ENCODE results near the gene AP5B1. TPM values are rescaled to one million over a fixed set of nuclear protein-coding genes. Genes with fewer than 3 reads are reported as not detected.

Gene AP5B1
- total and polyA plus RNA-seq, 8 donors, result 2.9 to 39.0 (median 3.8) TPM

DNA sequence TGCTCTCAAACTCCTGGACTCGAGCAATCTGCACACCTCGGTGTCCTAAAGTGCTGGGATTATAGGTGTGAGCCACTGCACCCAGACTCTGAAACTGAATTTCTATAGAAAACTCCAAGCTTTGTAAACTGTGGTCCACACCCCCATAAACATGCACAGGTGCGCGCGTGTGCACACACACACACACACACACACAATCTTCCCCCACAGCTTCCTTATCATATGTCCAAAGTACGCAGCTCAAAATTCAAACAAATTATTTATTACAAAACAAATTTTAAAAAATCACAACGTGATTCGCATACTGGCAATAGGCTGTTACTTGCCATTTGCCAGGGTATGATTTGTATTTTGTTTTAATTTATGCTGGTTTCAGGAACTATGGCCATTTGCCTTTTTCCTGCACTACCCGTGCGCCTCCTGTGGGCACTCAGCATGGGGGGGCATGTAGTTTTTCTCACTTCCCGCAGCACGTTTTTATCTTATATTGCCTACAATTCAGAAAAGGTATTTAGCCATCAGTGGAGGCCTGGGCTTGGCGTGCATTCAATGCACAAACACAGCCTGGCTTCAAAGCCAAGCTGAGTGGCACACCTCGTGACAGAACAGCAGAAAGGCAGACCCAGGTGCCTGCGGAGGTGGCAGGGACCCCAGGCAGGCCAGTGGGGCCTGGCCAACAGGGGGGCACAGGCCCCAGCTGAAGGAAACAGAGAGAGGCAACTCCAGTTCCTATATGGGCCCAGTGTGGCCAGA lies 42.2 kb upstream of the AP5B1 start:
- no peaks in the 10 kb centered on the region for H3K27me3 ChIP-seq
- no peaks in the 10 kb centered on the region for H3K36me3 ChIP-seq
- ATAC-seq (peak; percentile 45), DNase-seq (peak in 2 of 4 donors; percentile 47 to 59)
- no peaks in the 10 kb centered on the region for H3K4me1 ChIP-seq
- H3K4me3 ChIP-seq, result no peak overlapping the region
- TF ChIP-seq, protein P1, sequence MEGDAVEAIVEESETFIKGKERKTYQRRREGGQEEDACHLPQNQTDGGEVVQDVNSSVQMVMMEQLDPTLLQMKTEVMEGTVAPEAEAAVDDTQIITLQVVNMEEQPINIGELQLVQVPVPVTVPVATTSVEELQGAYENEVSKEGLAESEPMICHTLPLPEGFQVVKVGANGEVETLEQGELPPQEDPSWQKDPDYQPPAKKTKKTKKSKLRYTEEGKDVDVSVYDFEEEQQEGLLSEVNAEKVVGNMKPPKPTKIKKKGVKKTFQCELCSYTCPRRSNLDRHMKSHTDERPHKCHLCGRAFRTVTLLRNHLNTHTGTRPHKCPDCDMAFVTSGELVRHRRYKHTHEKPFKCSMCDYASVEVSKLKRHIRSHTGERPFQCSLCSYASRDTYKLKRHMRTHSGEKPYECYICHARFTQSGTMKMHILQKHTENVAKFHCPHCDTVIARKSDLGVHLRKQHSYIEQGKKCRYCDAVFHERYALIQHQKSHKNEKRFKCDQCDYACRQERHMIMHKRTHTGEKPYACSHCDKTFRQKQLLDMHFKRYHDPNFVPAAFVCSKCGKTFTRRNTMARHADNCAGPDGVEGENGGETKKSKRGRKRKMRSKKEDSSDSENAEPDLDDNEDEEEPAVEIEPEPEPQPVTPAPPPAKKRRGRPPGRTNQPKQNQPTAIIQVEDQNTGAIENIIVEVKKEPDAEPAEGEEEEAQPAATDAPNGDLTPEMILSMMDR (IDR thresholded peaks at IDR 0.05), result no peak
- H3K9me3 ChIP-seq, result no peaks in the 10 kb centered on the region
- no peak overlapping the region for H3K27ac ChIP-seq
- intact Hi-C loops (cut with DNase I), result loop anchor here in 1 of 2 donors (10.0 kb wide), 1 partner anchor 108 kb away; the partner anchor contains the start of gene KAT5

DNA sequence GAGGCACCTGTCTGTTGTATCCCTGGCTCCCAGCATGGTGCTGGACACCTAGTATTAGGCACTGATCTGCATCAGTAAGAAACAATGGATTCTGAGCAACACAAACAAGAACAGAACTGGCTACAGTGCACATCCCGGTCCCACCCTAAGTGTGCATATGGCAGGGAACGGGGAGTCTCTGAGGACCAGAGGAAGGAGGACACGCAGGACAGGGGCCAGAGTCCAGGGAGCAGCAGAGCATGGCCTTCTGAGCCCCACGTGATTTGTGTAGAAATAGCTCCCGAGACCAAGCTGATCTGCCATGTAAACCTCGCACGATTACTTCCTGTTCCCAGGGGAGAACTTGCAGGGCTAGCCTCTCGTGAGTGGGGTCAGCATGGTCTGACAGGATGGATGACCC lies 40.3 kb upstream of the AP5B1 start:
- Histone ChIP-seq H3K27me3 (no peaks in the 10 kb centered on the region), H3K4me1 (peaks cover 0 to 14% of the 10 kb centered on the region in 2 donors), H3K36me3 (no peaks in the 10 kb centered on the region), H3K27ac (no peak overlapping the region), H3K9me3 (no peaks in the 10 kb centered on the region), H3K4me3 (no peak overlapping the region)
- DNase-seq (peak in 1 of 4 donors; percentile 17), ATAC-seq (no peak)
- intact Hi-C loops (cut with DNase I), result loop anchor here in 1 of 2 donors (10.0 kb wide), 1 partner anchor 106 kb away; the partner anchor contains the start of gene KAT5
- TF ChIP-seq, protein P1 (IDR thresholded peaks at IDR 0.05), result no peak

DNA sequence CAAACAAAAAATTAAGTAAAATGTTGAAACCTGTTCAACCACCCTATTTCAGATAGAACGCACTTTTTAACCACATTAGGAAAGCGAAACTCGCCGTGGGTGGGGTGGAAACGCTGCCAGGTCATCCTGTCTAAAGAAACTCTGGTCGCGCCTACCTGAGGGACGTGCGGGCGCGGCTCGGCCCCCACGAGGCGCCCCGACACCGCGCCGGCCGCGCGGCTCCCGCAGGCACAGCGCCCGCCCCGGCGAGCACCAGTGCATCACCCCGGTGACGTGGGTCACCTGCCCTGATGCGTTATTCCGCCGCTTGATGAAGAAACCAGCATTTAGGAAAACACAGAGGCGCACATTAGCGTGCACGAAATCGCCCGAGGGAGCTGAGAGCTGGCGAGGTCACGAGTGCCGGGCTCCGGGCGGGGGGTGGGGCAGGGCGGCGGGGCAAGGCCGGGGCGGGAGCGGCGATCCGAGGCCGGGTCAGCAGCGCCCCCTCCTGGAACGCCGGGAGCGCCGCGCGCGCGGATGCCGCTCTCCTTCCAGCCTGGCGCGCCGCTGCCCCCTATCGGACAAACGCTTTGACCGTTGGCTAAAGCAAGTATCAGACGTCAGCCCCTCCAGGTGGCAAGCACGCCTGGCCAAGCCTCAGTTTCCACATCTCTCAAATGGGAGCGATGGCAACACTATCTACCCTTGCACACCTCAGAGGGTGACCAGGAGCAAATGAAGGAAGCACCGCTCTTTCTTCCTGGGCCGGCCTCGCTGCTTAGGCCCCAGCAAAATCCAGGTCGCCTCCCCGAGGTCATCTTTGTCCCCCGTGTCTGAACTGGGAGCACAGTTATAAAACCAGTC lies 37.3 kb upstream of the AP5B1 start:
- ATAC-seq, result peak; percentile 98
- intact Hi-C loops (cut with DNase I), result no loop called here
- H3K36me3 ChIP-seq, result no peaks in the 10 kb centered on the region
- peaks cover 0 to 28% of the 10 kb centered on the region in 2 donors for H3K4me1 ChIP-seq
- H3K27me3 ChIP-seq, result no peaks in the 10 kb centered on the region
- peak overlapping the region; percentile 56 to 60 for H3K4me3 ChIP-seq
- H3K9me3 ChIP-seq, result no peaks in the 10 kb centered on the region
- DNase-seq, result peak; percentile 83 to 100 (median 94)
- TF ChIP-seq, protein P1 (IDR thresholded peaks at IDR 0.05), result peak; percentile 100
- peak overlapping the region; percentile 85 to 91 for H3K27ac ChIP-seq

DNA sequence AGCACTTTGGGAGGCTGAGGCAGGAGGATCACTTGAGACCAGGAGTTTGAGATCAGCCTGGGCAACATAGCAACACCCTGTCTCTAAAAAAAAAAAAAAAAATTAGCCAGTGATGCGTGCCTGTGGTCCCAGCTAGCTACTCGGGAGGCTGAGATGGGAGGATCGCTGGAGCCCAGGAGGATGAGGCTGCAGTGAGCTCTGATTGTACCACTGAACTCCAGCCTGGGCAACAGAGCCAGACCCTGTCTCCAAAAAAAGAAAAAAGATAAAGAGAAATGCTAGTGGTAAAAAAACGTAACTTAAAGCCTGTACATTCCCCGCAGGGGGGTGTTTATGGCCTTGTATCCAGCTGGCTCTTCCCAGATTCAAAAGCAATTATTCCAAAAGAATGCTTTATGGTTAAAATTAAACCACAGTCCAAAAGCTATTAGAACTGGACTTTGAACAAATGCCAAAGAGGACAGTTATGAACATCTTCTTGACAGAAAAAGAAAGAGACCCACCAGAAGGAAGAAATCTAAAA lies 36.6 kb upstream of the AP5B1 start:
- no peaks in the 10 kb centered on the region for H3K27me3 ChIP-seq
- peaks cover 0 to 32% of the 10 kb centered on the region in 2 donors for H3K4me1 ChIP-seq
- ATAC-seq (no peak), DNase-seq (peak in 2 of 4 donors; percentile 14 to 17)
- H3K27ac ChIP-seq, result peak overlapping the region; percentile 85 to 91
- no peaks in the 10 kb centered on the region for H3K9me3 ChIP-seq
- TF ChIP-seq, protein P1 (IDR thresholded peaks at IDR 0.05), result no peak
- H3K4me3 ChIP-seq, result peak overlapping the region; percentile 56 to 60
- intact Hi-C loops (cut with DNase I), result no loop called here
- no peaks in the 10 kb centered on the region for H3K36me3 ChIP-seq
